HL-60/S4 treated with retinoic acid at 250 ng/mL for 4 days and 3 days (cell line): Measurements from ENCODE around the gene SEMA6C.
"Not testable (repeated sequence)": the region's sequence is repeated elsewhere in the genome, so short reads cannot be mapped to it uniquely, and the experiment has no call there.

Experiments used
- in situ Hi-C: fragments of 300-500 bp; cut with MboI; formaldehyde crosslinking; loops from 2 replicates; pipeline ENCODE4 v1.7.0; 2022; ENCODE audit warnings: low sequenced_read_pairs

Gene SEMA6C

GRCh38 chr1:151146412-151147131 is at the start of gene SEMA6C:
SEMA6C (minus strand) TSS chr1:151146631; CDS start chr1:151142621, 4,010 bp downstream.
- in situ Hi-C loops = no loop called here

- in situ Hi-C loops = not testable (repeated sequence)
These were observed 48.6 kb upstream of the SEMA6C start for GRCh38 chr1:151194894-151195594.

- in situ Hi-C loops = no loop called here
These were observed 47.4 kb upstream of the SEMA6C start for GRCh38 chr1:151193856-151194255.

- in situ Hi-C loops = no loop called here
These were observed 46.9 kb upstream of the SEMA6C start for GRCh38 chr1:151193304-151193703.

- in situ Hi-C loops = no loop called here
These were observed 45.6 kb upstream of the SEMA6C start for GRCh38 chr1:151192047-151192446.

- in situ Hi-C loops = no loop called here
These were observed 43.4 kb upstream of the SEMA6C start, which contains the start of gene VPS72 for GRCh38 chr1:151189637-151190445. VPS72 (minus strand) TSS chr1:151190197; CDS start chr1:151190121, 76 bp downstream.

- in situ Hi-C loops = not testable (repeated sequence)
These were observed 42.2 kb upstream of the SEMA6C start for GRCh38 chr1:151188667-151189066.

GRCh38 chr1:151187205-151187604 is 40.8 kb upstream of the SEMA6C start:
- in situ Hi-C loops = no loop called here

GRCh38 chr1:151184211-151184610 is 37.8 kb upstream of the SEMA6C start:
- in situ Hi-C loops = no loop called here

GRCh38 chr1:151176514-151177045 is 30.1 kb upstream of the SEMA6C start:
- in situ Hi-C loops = no loop called here

- in situ Hi-C loops = no loop called here
These were observed 29.4 kb upstream of the SEMA6C start, which contains the start of gene TMOD4 for GRCh38 chr1:151175863-151176262. TMOD4 (minus strand) TSS chr1:151175981; CDS start chr1:151174875, 1,106 bp downstream.

- in situ Hi-C loops = no loop called here
These were observed 28.8 kb upstream of the SEMA6C start for GRCh38 chr1:151175041-151175741.

- in situ Hi-C loops = no loop called here
These were observed 24.8 kb upstream of the SEMA6C start for GRCh38 chr1:151171190-151171589.

- in situ Hi-C loops = no loop called here
These were observed 20.7 kb upstream of the SEMA6C start for GRCh38 chr1:151167116-151167515.

- in situ Hi-C loops = no loop called here
These were observed 20.1 kb upstream of the SEMA6C start for GRCh38 chr1:151166505-151166956.

GRCh38 chr1:151165738-151166504 is 19.5 kb upstream of the SEMA6C start, which contains the start of the genes LYSMD1 and SCNM1:
LYSMD1 (minus strand) TSS chr1:151165902; CDS start chr1:151165258, 644 bp downstream.
SCNM1 (plus strand) TSS chr1:151166144; CDS start chr1:151166153, 9 bp downstream.
- in situ Hi-C loops = no loop called here

- in situ Hi-C loops = no loop called here
These were observed 18.9 kb upstream of the SEMA6C start for GRCh38 chr1:151165281-151165737.

- in situ Hi-C loops = no loop called here
These were observed 18.4 kb upstream of the SEMA6C start for GRCh38 chr1:151164732-151165280.

GRCh38 chr1:151159373-151159772 is 12.9 kb upstream of the SEMA6C start:
- in situ Hi-C loops = no loop called here
